ENCODE results near the gene LRPAP1.
"Not testable (repeated sequence)": the region's sequence is repeated elsewhere in the genome, so short reads cannot be mapped to it uniquely, and the experiment has no call there.

Gene LRPAP1

GRCh38 chr4:3560465-3560864 is 28.2 kb upstream of the LRPAP1 start:
- not testable (repeated sequence) for DNase-seq

GRCh38 chr4:3559381-3560290 is 27.4 kb upstream of the LRPAP1 start:
- not testable (repeated sequence) for DNase-seq

- not testable (repeated sequence) for DNase-seq
Measured at GRCh38 chr4:3558514-3558836, 26.3 kb upstream of the LRPAP1 start.

GRCh38 chr4:3557676-3558513 is 25.7 kb upstream of the LRPAP1 start:
- not testable (repeated sequence) for DNase-seq

- not testable (repeated sequence) for DNase-seq
Measured at GRCh38 chr4:3557088-3557492, 24.9 kb upstream of the LRPAP1 start.

GRCh38 chr4:3556244-3556867 is 24.1 kb upstream of the LRPAP1 start:
- DNase-seq: peak; percentile 2

GRCh38 chr4:3555459-3556070 is 23.3 kb upstream of the LRPAP1 start:
- not testable (repeated sequence) for DNase-seq

- not testable (repeated sequence) for DNase-seq
Measured at GRCh38 chr4:3551366-3551765, 19.1 kb upstream of the LRPAP1 start.

- DNase-seq: not testable (repeated sequence)
Measured at GRCh38 chr4:3550792-3551325, 18.6 kb upstream of the LRPAP1 start.

GRCh38 chr4:3550041-3550440 is 17.8 kb upstream of the LRPAP1 start:
- not testable (repeated sequence) for DNase-seq

- DNase-seq: not testable (repeated sequence)
Measured at GRCh38 chr4:3549694-3550001, 17.4 kb upstream of the LRPAP1 start.

- DNase-seq: not testable (repeated sequence)
Measured at GRCh38 chr4:3548991-3549693, 16.9 kb upstream of the LRPAP1 start.

GRCh38 chr4:3546721-3547120 is 14.5 kb upstream of the LRPAP1 start:
- not testable (repeated sequence) for DNase-seq

GRCh38 chr4:3545351-3545750 is 13.1 kb upstream of the LRPAP1 start:
- not testable (repeated sequence) for DNase-seq

GRCh38 chr4:3544259-3545025 is 12.2 kb upstream of the LRPAP1 start:
- peak; percentile 42 for DNase-seq

GRCh38 chr4:3543415-3543814 is 11.2 kb upstream of the LRPAP1 start:
- not testable (repeated sequence) for DNase-seq

GRCh38 chr4:3538906-3539305 is 6.7 kb upstream of the LRPAP1 start:
- not testable (repeated sequence) for DNase-seq

GRCh38 chr4:3535812-3536211 is 3.6 kb upstream of the LRPAP1 start:
- not testable (repeated sequence) for DNase-seq

GRCh38 chr4:3533423-3533820 is 1.2 kb upstream of the LRPAP1 start:
- DNase-seq: no peak

- no peak for DNase-seq
Measured at GRCh38 chr4:3532751-3533422, 665 bp upstream of the LRPAP1 start.

All from NCI-H69 (cell line).